Measurements from ENCODE around the gene EID2B.

GRCh38 chr19:39483141-39483540, 49.5 kb downstream of the EID2B start:
- TF ChIP-seq, protein P1, sequence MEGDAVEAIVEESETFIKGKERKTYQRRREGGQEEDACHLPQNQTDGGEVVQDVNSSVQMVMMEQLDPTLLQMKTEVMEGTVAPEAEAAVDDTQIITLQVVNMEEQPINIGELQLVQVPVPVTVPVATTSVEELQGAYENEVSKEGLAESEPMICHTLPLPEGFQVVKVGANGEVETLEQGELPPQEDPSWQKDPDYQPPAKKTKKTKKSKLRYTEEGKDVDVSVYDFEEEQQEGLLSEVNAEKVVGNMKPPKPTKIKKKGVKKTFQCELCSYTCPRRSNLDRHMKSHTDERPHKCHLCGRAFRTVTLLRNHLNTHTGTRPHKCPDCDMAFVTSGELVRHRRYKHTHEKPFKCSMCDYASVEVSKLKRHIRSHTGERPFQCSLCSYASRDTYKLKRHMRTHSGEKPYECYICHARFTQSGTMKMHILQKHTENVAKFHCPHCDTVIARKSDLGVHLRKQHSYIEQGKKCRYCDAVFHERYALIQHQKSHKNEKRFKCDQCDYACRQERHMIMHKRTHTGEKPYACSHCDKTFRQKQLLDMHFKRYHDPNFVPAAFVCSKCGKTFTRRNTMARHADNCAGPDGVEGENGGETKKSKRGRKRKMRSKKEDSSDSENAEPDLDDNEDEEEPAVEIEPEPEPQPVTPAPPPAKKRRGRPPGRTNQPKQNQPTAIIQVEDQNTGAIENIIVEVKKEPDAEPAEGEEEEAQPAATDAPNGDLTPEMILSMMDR (conservative IDR thresholded peaks at IDR 0.05; ENCODE audit: low read length), result no peak
- TF ChIP-seq EZH2phosphoT487 (IDR thresholded peaks at IDR 0.05; ENCODE audit: borderline replicate concordance), result no peak
